HCT116 (cell line): ENCODE measurements around the gene PQBP1. TPM values are rescaled to one million over a fixed set of nuclear protein-coding genes. Genes with fewer than 3 reads are reported as not detected.

Experiments used
- ATAC-seq: fragments of 200-7000 bp; cut with Tn5 transposase; 2 replicates; pipeline ENCODE4 v1.9.1; 2020; ENCODE audit warnings: mild to moderate bottlenecking, moderate library complexity
- BruUV-seq: library from RNA; stranded (reverse); fragments of 400-500 nt; replicated peaks from 2 replicates; lab custom pipeline; 2021; lab: Mats Ljungman, UMichigan
- CTCF ChIA-PET: fragments of 300-600 bp; sonication (Branson Sonifier 250); formaldehyde crosslinking; loops from one replicate; lab custom pipeline; 2021; ENCODE audit warnings: antibody characterized with exemption; lab: Charles Lee
- POLR2A ChIA-PET: fragments of 300-600, 350-600 bp; sonication (Branson Sonifier 250); formaldehyde crosslinking; loops from one replicate; lab custom pipeline; 2021; ENCODE audit warnings: antibody characterized with exemption; lab: Charles Lee
- RAD21 ChIA-PET, 2 experiments: fragments of 300-600 bp; sonication (Branson Sonifier 250); formaldehyde crosslinking; loops; one replicate each; lab custom pipeline; 2023; ENCODE audit warnings: low total read pairs in 2 of 2; ENCODE audit not compliant: uncharacterized antibody in 2 of 2, unreplicated experiment in 2 of 2, low non-redundant PET in 1 of 2; lab: Charles Lee
- DNase-seq: peaks from one replicate; pipeline ENCODE4 v3.0.0-alpha.2; 2010; ENCODE audit warnings: low read depth, low spot score
- H2AFZ ChIP-seq: fragments of 200-600 bp; shearing (Covaris generic), sonication (generic); 2 replicates; pipeline ENCODE4 v1.6.1; 2017; ENCODE audit warnings: low read depth, mixed run types, mixed read lengths, antibody characterized with exemption, low read length; ENCODE audit not compliant: poor library complexity, severe bottlenecking
- H3K27ac ChIP-seq: 2 replicates; pipeline ENCODE4 v1.5.1; 2012; ENCODE audit warnings: low read depth, low read length
- H3K27me3 ChIP-seq: fragments of 200-600 bp; sonication (generic); 2 replicates; pipeline ENCODE4 v1.6.1; 2016; ENCODE audit warnings: mixed run types, low read length, mixed read lengths; ENCODE audit not compliant: insufficient read depth
- H3K36me3 ChIP-seq, 2 experiments: fragments of 200-500 bp in 1 of 2; fragments of 200-600 bp in 1 of 2; sonication (Bioruptor generic) in 1 of 2; sonication (generic) in 1 of 2; 2 replicates each; pipeline versions ENCODE4 v1.5.1 to v1.6.1; 2014 to 2016; ENCODE audit warnings: low read length in 2 of 2, inconsistent platforms in 1 of 2, mixed read lengths in 1 of 2, mixed run types in 1 of 2; ENCODE audit not compliant: insufficient read depth in 2 of 2, control insufficient read depth in 1 of 2
- H3K4me1 ChIP-seq, 2 experiments: fragments of 200-600 bp in 1 of 2; sonication (generic) in 1 of 2; 2 replicates each; pipeline versions ENCODE4 v1.5.1 to v1.6.1; 2012 to 2017; ENCODE audit warnings: low read length in 2 of 2, inconsistent platforms in 1 of 2, mild to moderate bottlenecking in 1 of 2, mixed read lengths in 1 of 2, mixed run types in 1 of 2, moderate library complexity in 1 of 2; ENCODE audit not compliant: insufficient read depth in 2 of 2, control insufficient read depth in 1 of 2
- H3K4me2 ChIP-seq: fragments of 200-600 bp; sonication (generic); 2 replicates; pipeline ENCODE4 v1.6.1; 2017; ENCODE audit warnings: mixed run types, low read length, mixed read lengths
- H3K4me3 ChIP-seq, 2 experiments: fragments of 200-600 bp in 1 of 2; sonication (generic) in 1 of 2; replicated peaks in 1 of 2; 2 replicates each; pipeline ENCODE4 v1.5.1; 2011 to 2016; ENCODE audit warnings: low read length in 2 of 2, control low read depth in 1 of 2, low read depth in 1 of 2, mild to moderate bottlenecking in 1 of 2, mixed read lengths in 1 of 2, mixed run types in 1 of 2
- H3K79me2 ChIP-seq: fragments of 200-600 bp; sonication (generic); 2 replicates; pipeline ENCODE4 v1.6.1; 2017; ENCODE audit warnings: mild to moderate bottlenecking, mixed run types, low read length, moderate library complexity, mixed read lengths; ENCODE audit not compliant: insufficient read depth
- H3K9ac ChIP-seq: fragments of 200-600 bp; sonication (generic); 2 replicates; pipeline ENCODE4 v1.6.1; 2016; ENCODE audit warnings: low read length, mixed read lengths
- H3K9me2 ChIP-seq: fragments of 200-600 bp; sonication (generic), shearing (Covaris generic); 2 replicates; pipeline ENCODE4 v1.6.1; 2017; ENCODE audit warnings: mixed run types, mild to moderate bottlenecking, moderate library complexity; ENCODE audit not compliant: insufficient read depth
- H3K9me3 ChIP-seq, 2 experiments: fragments of 200-500 bp in 1 of 2; fragments of 200-600 bp in 1 of 2; sonication (Bioruptor generic) in 1 of 2; sonication (generic) in 1 of 2; 2 replicates each; pipeline ENCODE4 v1.6.1; 2014 to 2017; ENCODE audit warnings: low read length in 2 of 2, mixed read lengths in 2 of 2, inconsistent platforms in 1 of 2, low read depth in 1 of 2, mild to moderate bottlenecking in 1 of 2, mixed run types in 1 of 2, moderate library complexity in 1 of 2; ENCODE audit not compliant: control insufficient read depth in 1 of 2, insufficient read depth in 1 of 2
- H4K20me1 ChIP-seq: fragments of 200-600 bp; sonication (generic), shearing (Covaris generic); 2 replicates; pipeline ENCODE4 v1.6.1; 2017; ENCODE audit warnings: mixed run types, mild to moderate bottlenecking, moderate library complexity; ENCODE audit not compliant: insufficient read depth
- EZH2 ChIP-seq: fragments of 200-600 bp; sonication (generic); IDR thresholded peaks from 2 replicates; pipeline ENCODE4 v1.6.1; 2017; ENCODE audit warnings: antibody characterized with exemption, mixed run types
- FOSL1 ChIP-seq: IDR thresholded peaks from 2 replicates; pipeline ENCODE4 v1.6.1; 2012; ENCODE audit warnings: low read depth
- POLR2A ChIP-seq: IDR thresholded peaks from 2 replicates; pipeline ENCODE4 v1.7.0; 2011; ENCODE audit warnings: borderline replicate concordance; ENCODE audit not compliant: insufficient read depth, insufficient read length; ENCODE audit errors: extremely low read depth
- POLR2AphosphoS5 ChIP-seq: IDR thresholded peaks from 2 replicates; pipeline ENCODE4 v1.6.1; 2011; ENCODE audit warnings: mild to moderate bottlenecking, low read depth, low read length, moderate library complexity
- YY1 ChIP-seq: IDR thresholded peaks from 2 replicates; pipeline ENCODE4 v1.6.1; 2011; ENCODE audit warnings: low read length, low read depth, moderate library complexity, mild to moderate bottlenecking; ENCODE audit not compliant: insufficient replicate concordance; ENCODE audit errors: extremely low read depth
- ZFX ChIP-seq: fragments of 450-650 bp; IDR thresholded peaks from 2 replicates; pipeline ENCODE4 v1.6.1; 2017
- intact Hi-C: fragments of 100-400 bp; cut with micrococcal nuclease; formaldehyde crosslinking; loops from 2 replicates; pipeline ENCODE4 v1.10.0; 2022
- total RNA-seq: library from RNA; stranded (reverse); gene quantifications from one replicate; pipeline ENCODE4 v1.2.1, GENCODE V29; 2021; ENCODE audit not compliant: unreplicated experiment
- TF ChIP-seq, protein P1 (sequence below): IDR thresholded peaks from 2 replicates; pipeline ENCODE4 v1.6.1; 2012; ENCODE audit warnings: low read depth
- TF ChIP-seq, protein P2 (sequence below): IDR thresholded peaks from 2 replicates; pipeline ENCODE4 v1.6.1; 2011; ENCODE audit warnings: mild to moderate bottlenecking, low read length, moderate library complexity; ENCODE audit not compliant: insufficient replicate concordance; ENCODE audit errors: extremely low read depth

PQBP1 gene
- total RNA-seq, 1 experiment from 2014 or later, result 67.1 TPM

DNA sequence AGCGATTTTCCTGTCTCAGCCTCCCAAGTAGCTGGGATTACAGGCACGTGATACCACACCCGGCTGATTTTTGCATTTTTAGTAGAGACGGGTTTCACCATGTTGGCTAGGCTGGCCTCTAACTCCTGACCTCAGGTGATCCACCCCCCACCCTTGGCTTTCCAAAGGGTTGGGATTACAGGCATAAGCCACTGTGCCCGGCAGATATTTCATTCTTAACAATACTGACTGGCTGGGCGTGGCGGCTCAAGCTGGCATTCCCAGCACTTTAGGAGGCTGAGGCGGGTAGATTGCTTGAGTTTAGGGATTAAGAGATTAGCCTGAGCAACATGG, 1.3 kb downstream of the PQBP1 start:
- CTCF ChIA-PET, result no interaction called here
- Histone ChIP-seq H3K36me3 (peaks cover 0 to 7% of the 10 kb centered on the region in 2 experiments; a peak in 2 of 4 replicates), H4K20me1 (no peaks in the 10 kb centered on the region), H3K27me3 (no peaks in the 10 kb centered on the region), H3K4me1 (peaks cover 3 to 11% of the 10 kb centered on the region in 2 experiments; a peak in 1 of 4 replicates), H3K9me2 (no peaks in the 10 kb centered on the region), H3K27ac (0 out of 2 replicates have a peak overlapping the region, but pooled peaks have one; percentile 96), H3K4me2 (peak overlapping the region; percentile 87), H3K79me2 (peaks cover 38% of the 10 kb centered on the region), H3K9me3 (no peaks in the 10 kb centered on the region), H3K4me3 (peak overlapping the region; percentile 75 to 77), H2AFZ (no peak overlapping the region), H3K9ac (no peak overlapping the region)
- ATAC-seq, result no peak
- RAD21 ChIA-PET, result no interaction called here
- TF ChIP-seq, protein P1, sequence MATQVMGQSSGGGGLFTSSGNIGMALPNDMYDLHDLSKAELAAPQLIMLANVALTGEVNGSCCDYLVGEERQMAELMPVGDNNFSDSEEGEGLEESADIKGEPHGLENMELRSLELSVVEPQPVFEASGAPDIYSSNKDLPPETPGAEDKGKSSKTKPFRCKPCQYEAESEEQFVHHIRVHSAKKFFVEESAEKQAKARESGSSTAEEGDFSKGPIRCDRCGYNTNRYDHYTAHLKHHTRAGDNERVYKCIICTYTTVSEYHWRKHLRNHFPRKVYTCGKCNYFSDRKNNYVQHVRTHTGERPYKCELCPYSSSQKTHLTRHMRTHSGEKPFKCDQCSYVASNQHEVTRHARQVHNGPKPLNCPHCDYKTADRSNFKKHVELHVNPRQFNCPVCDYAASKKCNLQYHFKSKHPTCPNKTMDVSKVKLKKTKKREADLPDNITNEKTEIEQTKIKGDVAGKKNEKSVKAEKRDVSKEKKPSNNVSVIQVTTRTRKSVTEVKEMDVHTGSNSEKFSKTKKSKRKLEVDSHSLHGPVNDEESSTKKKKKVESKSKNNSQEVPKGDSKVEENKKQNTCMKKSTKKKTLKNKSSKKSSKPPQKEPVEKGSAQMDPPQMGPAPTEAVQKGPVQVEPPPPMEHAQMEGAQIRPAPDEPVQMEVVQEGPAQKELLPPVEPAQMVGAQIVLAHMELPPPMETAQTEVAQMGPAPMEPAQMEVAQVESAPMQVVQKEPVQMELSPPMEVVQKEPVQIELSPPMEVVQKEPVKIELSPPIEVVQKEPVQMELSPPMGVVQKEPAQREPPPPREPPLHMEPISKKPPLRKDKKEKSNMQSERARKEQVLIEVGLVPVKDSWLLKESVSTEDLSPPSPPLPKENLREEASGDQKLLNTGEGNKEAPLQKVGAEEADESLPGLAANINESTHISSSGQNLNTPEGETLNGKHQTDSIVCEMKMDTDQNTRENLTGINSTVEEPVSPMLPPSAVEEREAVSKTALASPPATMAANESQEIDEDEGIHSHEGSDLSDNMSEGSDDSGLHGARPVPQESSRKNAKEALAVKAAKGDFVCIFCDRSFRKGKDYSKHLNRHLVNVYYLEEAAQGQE, result no peak
- TF ChIP-seq POLR2A (no peak), ZFX (no peak), POLR2AphosphoS5 (no peak), EZH2 (no peak), FOSL1 (no peak), YY1 (no peak)
- TF ChIP-seq, protein P2, sequence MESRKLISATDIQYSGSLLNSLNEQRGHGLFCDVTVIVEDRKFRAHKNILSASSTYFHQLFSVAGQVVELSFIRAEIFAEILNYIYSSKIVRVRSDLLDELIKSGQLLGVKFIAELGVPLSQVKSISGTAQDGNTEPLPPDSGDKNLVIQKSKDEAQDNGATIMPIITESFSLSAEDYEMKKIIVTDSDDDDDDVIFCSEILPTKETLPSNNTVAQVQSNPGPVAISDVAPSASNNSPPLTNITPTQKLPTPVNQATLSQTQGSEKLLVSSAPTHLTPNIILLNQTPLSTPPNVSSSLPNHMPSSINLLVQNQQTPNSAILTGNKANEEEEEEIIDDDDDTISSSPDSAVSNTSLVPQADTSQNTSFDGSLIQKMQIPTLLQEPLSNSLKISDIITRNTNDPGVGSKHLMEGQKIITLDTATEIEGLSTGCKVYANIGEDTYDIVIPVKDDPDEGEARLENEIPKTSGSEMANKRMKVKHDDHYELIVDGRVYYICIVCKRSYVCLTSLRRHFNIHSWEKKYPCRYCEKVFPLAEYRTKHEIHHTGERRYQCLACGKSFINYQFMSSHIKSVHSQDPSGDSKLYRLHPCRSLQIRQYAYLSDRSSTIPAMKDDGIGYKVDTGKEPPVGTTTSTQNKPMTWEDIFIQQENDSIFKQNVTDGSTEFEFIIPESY, result no peak
- BruUV-seq, result no TSS peak
- DNase-seq, result no peak
- intact Hi-C loops, result loop anchor here (10.0 kb wide), 1 partner anchor 94 kb away; the partner anchor contains the start of gene HDAC6
- POLR2A ChIA-PET, result no interaction called here
